ENCODE results near the gene UBE2J1.

- TF ChIP-seq RB1 (IDR thresholded peaks at IDR 0.05; ENCODE audit: borderline replicate concordance) (no peak), SPI1 (IDR thresholded peaks at IDR 0.05; ENCODE audit: borderline replicate concordance, insufficient read depth, low read depth, low read length) (no peak), RUNX3 (IDR thresholded peaks at IDR 0.05; ENCODE audit: low read length) (no peak), POLR2A (IDR thresholded peaks at IDR 0.05; ENCODE audit: low read depth, low read length) (no peak), CTCF (IDR thresholded peaks at IDR 0.05 in 2 of 3, conservative IDR thresholded peaks at IDR 0.05 in 1 of 3; ENCODE audit: control insufficient read depth in 2 of 3, extremely low read depth in 1 of 3, insufficient read depth in 1 of 3, low read depth in 3 of 3, low read length in 3 of 3) (no peak), ZBTB40 (IDR thresholded peaks at IDR 0.05; ENCODE audit: borderline replicate concordance) (no peak), EZH2 (IDR thresholded peaks at IDR 0.05; ENCODE audit: borderline replicate concordance, control insufficient read depth, low read depth, low read length) (no peak), RAD51 (IDR thresholded peaks at IDR 0.05) (no peak), TARDBP (IDR thresholded peaks at IDR 0.05; ENCODE audit: borderline replicate concordance) (no peak), BCLAF1 (IDR thresholded peaks at IDR 0.05) (no peak), IRF4 (IDR thresholded peaks at IDR 0.05; ENCODE audit: low read depth, low read length) (no peak), CEBPB (IDR thresholded peaks at IDR 0.05; ENCODE audit: borderline replicate concordance in 1 of 2, low read depth in 2 of 2, low read length in 2 of 2) (no peak), ELK1 (IDR thresholded peaks at IDR 0.05; ENCODE audit: low read depth, low read length) (no peak)
These were observed 47.5 kb upstream of the UBE2J1 start for GRCh38 chr6:89400050-89400449.
